SU-DHL-6 (cell line): Measurements from ENCODE around the gene RPH3AL.
"Not testable (repeated sequence)": the region's sequence is repeated elsewhere in the genome, so short reads cannot be mapped to it uniquely, and the experiment has no call there.

Source experiments
- H2AFZ ChIP-seq: fragments of 200-600 bp; sonication (generic); 2 replicates; pipeline ENCODE4 v1.6.1; 2014; ENCODE audit warnings: low read depth, mild to moderate bottlenecking, moderate library complexity, mixed read lengths, antibody characterized with exemption, low read length; ENCODE audit not compliant: severe bottlenecking
- H3F3A ChIP-seq: fragments of 200-600 bp; shearing (Covaris generic); 2 replicates; pipeline ENCODE4 v1.6.0; 2016; ENCODE audit warnings: antibody characterized with exemption, mild to moderate bottlenecking; ENCODE audit not compliant: insufficient read depth
- H3K27ac ChIP-seq: fragments of 200-600 bp; sonication (generic); 2 replicates; pipeline ENCODE4 v1.5.1; 2016; ENCODE audit warnings: low read depth, mild to moderate bottlenecking, low read length, moderate library complexity, mixed read lengths
- H3K27me3 ChIP-seq: fragments of 200-600 bp; sonication (generic), shearing (Covaris generic); 2 replicates; pipeline ENCODE4 v1.6.0; 2014; ENCODE audit warnings: mild to moderate bottlenecking, low read length
- H3K36me3 ChIP-seq: fragments of 200-600 bp; sonication (generic); 2 replicates; pipeline ENCODE4 v1.6.1; 2014; ENCODE audit warnings: mild to moderate bottlenecking, low read length, mixed read lengths
- H3K4me2 ChIP-seq: fragments of 300-600, 200-600 bp; shearing (Covaris generic), sonication (generic); 2 replicates; pipeline ENCODE4 v1.6.0; 2014; ENCODE audit warnings: low read length, low read depth, mild to moderate bottlenecking; ENCODE audit not compliant: poor library complexity, severe bottlenecking
- H3K4me3 ChIP-seq: fragments of 200-600 bp; sonication (generic); 2 replicates; pipeline ENCODE4 v1.5.1; 2014; ENCODE audit warnings: antibody characterized with exemption, low read length, mild to moderate bottlenecking, mixed read lengths; ENCODE audit not compliant: insufficient read depth, poor library complexity, severe bottlenecking
- H3K79me2 ChIP-seq: fragments of 200-600 bp; sonication (generic); 2 replicates; pipeline ENCODE4 v1.6.1; 2014; ENCODE audit warnings: mild to moderate bottlenecking, low read length, moderate library complexity; ENCODE audit not compliant: insufficient read depth
- H3K9ac ChIP-seq: fragments of 200-600 bp; sonication (generic); 2 replicates; pipeline ENCODE4 v1.7.0; 2014; ENCODE audit warnings: mild to moderate bottlenecking, low read length
- H3K9me2 ChIP-seq: fragments of 200-600 bp; sonication (generic); replicated peaks from 2 replicates; pipeline ENCODE4 v1.6.1; 2014; ENCODE audit warnings: low read length; ENCODE audit not compliant: insufficient read depth
- H3K9me3 ChIP-seq: fragments of 200-600 bp; sonication (generic); 2 replicates; pipeline ENCODE4 v1.6.1; 2014; ENCODE audit warnings: low read length, mixed read lengths; ENCODE audit not compliant: insufficient read depth
- H4K20me1 ChIP-seq: fragments of 200-600 bp; sonication (generic); 2 replicates; pipeline ENCODE4 v1.6.1; 2014; ENCODE audit warnings: low read depth, mild to moderate bottlenecking, antibody characterized with exemption, low read length, moderate library complexity, mixed read lengths
- CTCF ChIP-seq: fragments of 200-600 bp; sonication (generic); IDR thresholded peaks from one replicate; pipeline ENCODE4 v1.5.1; 2017; ENCODE audit warnings: antibody characterized with exemption, mild to moderate bottlenecking, low read length, moderate library complexity; ENCODE audit not compliant: insufficient read depth, poor library complexity, severe bottlenecking
- EZH2phosphoT487 ChIP-seq: fragments of 200-600 bp; sonication (generic), shearing (Covaris generic); conservative IDR thresholded peaks from 2 replicates; pipeline ENCODE4 v1.6.1; 2018; ENCODE audit warnings: mild to moderate bottlenecking, antibody characterized with exemption, low read length, moderate library complexity, mixed read lengths

The RPH3AL gene

GRCh38 chr17:234163-234993 is 118.2 kb downstream of the RPH3AL start:
- not testable (repeated sequence) for H3K4me3 ChIP-seq, H3K27ac ChIP-seq

GRCh38 chr17:233473-233941 is 119.1 kb downstream of the RPH3AL start:
- H3K4me3 ChIP-seq = no peak overlapping the region
- no peak overlapping the region for H2AFZ ChIP-seq
- no peak for TF ChIP-seq CTCF
- no peak for TF ChIP-seq EZH2phosphoT487
- no peak overlapping the region for H3K9ac ChIP-seq
- no peaks in the 10 kb centered on the region for H3K36me3 ChIP-seq
- no peak overlapping the region for H3K4me2 ChIP-seq
- no peaks in the 10 kb centered on the region for H3K9me2 ChIP-seq
- H3K27me3 ChIP-seq = no peaks in the 10 kb centered on the region
- no peaks in the 10 kb centered on the region for H3K9me3 ChIP-seq
- H4K20me1 ChIP-seq = no peaks in the 10 kb centered on the region
- no peak overlapping the region for H3K27ac ChIP-seq
- H3F3A ChIP-seq = no peaks in the 10 kb centered on the region
- H3K79me2 ChIP-seq = no peaks in the 10 kb centered on the region

More at GRCh38 chr17:234163-234993, 118.2 kb downstream of the RPH3AL start:
- not testable (repeated sequence) for H3F3A ChIP-seq, H3K4me2 ChIP-seq, H3K79me2 ChIP-seq, H3K27me3 ChIP-seq, H3K9me3 ChIP-seq, H3K9me2 ChIP-seq, H3K9ac ChIP-seq, H3K36me3 ChIP-seq, H4K20me1 ChIP-seq, H2AFZ ChIP-seq

GRCh38 chr17:231966-232807 is 120.4 kb downstream of the RPH3AL start:
- H3K79me2 ChIP-seq = no peaks in the 10 kb centered on the region
- H3K4me2 ChIP-seq = no peak overlapping the region
- H2AFZ ChIP-seq = no peak overlapping the region
- H3K4me3 ChIP-seq = no peak overlapping the region
- no peak overlapping the region for H3K27ac ChIP-seq
- H3K36me3 ChIP-seq = no peaks in the 10 kb centered on the region
- H3K9ac ChIP-seq = no peak overlapping the region
- H3K9me3 ChIP-seq = no peaks in the 10 kb centered on the region
- H4K20me1 ChIP-seq = no peaks in the 10 kb centered on the region
- H3K9me2 ChIP-seq = no peaks in the 10 kb centered on the region
- no peaks in the 10 kb centered on the region for H3F3A ChIP-seq
- TF ChIP-seq EZH2phosphoT487 = no peak
- no peak for TF ChIP-seq CTCF
- H3K27me3 ChIP-seq = no peaks in the 10 kb centered on the region
